DND-41 (cell line): Measurements from ENCODE around the gene SYNE2.

ENCODE experiments used
- ATAC-seq: fragments of 200-7000 bp; cut with Tn5 transposase; 3 replicates; pipeline ENCODE4 v1.9.1; 2021; ENCODE audit warnings: low read depth; ENCODE audit not compliant: insufficient read depth
- DNase-seq: peaks from one replicate; pipeline ENCODE4 v3.0.0-alpha.2; 2020
- H2AFZ ChIP-seq: 2 replicates; pipeline ENCODE4 v1.6.0; 2012; ENCODE audit warnings: low read depth, low read length
- H3K27ac ChIP-seq: 2 replicates; pipeline ENCODE4 v1.5.1; 2012; ENCODE audit warnings: low read length, inconsistent platforms
- H3K27me3 ChIP-seq: fragments of 200-600 bp; sonication (generic); 2 replicates; pipeline ENCODE4 v1.6.0; 2012; ENCODE audit warnings: low read length, mild to moderate bottlenecking, inconsistent platforms; ENCODE audit not compliant: insufficient read depth, poor library complexity
- H3K36me3 ChIP-seq: 2 replicates; pipeline ENCODE4 v1.5.1; 2012; ENCODE audit warnings: low read length, inconsistent platforms; ENCODE audit not compliant: insufficient read depth
- H3K4me1 ChIP-seq: 2 replicates; pipeline ENCODE4 v1.5.1; 2012; ENCODE audit warnings: mild to moderate bottlenecking, low read length; ENCODE audit not compliant: insufficient read depth
- H3K4me2 ChIP-seq: 2 replicates; pipeline ENCODE4 v1.6.0; 2012; ENCODE audit warnings: mild to moderate bottlenecking, moderate library complexity, low read length, inconsistent platforms; ENCODE audit not compliant: insufficient read depth
- H3K4me3 ChIP-seq, 2 experiments: fragments of 200-600 bp in 1 of 2; shearing (Covaris generic) in 1 of 2; 2 replicates each; pipeline ENCODE4 v1.5.1; 2012 to 2016; ENCODE audit warnings: inconsistent platforms in 2 of 2, low read length in 2 of 2, mild to moderate bottlenecking in 2 of 2, low read depth in 1 of 2, moderate library complexity in 1 of 2
- H3K79me2 ChIP-seq: 2 replicates; pipeline ENCODE4 v1.6.0; 2012; ENCODE audit warnings: low read length, inconsistent platforms; ENCODE audit not compliant: insufficient read depth
- H3K9ac ChIP-seq: 2 replicates; pipeline ENCODE4 v1.6.0; 2012; ENCODE audit warnings: low read depth, mild to moderate bottlenecking, inconsistent platforms, low read length, moderate library complexity
- H3K9me3 ChIP-seq: 2 replicates; pipeline ENCODE4 v1.5.1; 2012; ENCODE audit warnings: low read length, moderate library complexity, mild to moderate bottlenecking, inconsistent platforms; ENCODE audit not compliant: insufficient read depth, severe bottlenecking
- H4K20me1 ChIP-seq: 2 replicates; pipeline ENCODE4 v1.6.0; 2012; ENCODE audit warnings: low read length; ENCODE audit not compliant: insufficient read depth
- EZH2 ChIP-seq: IDR thresholded peaks from 3 replicates; pipeline ENCODE4 v1.6.1; 2012; ENCODE audit warnings: borderline replicate concordance, low read depth, mild to moderate bottlenecking, moderate library complexity, low read length, inconsistent platforms; ENCODE audit not compliant: severe bottlenecking
- TF ChIP-seq, protein P1 (sequence below): IDR thresholded peaks from 2 replicates; pipeline ENCODE4 v1.5.1; 2012; ENCODE audit warnings: borderline replicate concordance, low read length, moderate library complexity, mild to moderate bottlenecking; ENCODE audit not compliant: poor library complexity, severe bottlenecking; ENCODE audit errors: extremely low read depth

Gene SYNE2

DNA sequence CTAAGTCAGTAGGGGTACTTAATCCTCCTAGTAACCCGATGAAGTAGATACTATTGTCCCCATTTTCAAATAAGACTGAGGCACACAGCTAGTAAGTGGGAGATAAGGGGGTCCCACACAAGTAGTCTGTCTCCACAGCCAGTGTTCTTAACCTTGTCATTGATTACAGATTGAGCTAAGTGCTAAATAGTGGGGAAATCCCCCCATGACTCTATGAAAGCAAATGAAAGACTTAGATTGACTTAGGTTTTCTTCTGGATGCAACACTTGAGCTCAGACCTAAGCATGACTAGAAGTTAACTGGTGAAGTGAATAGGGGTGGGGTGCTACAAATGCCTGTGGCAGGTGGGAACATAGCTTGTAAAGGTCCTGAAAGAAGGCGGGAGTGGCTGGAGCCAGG, 73.8 kb downstream of the SYNE2 start:
- TF ChIP-seq, protein P1, sequence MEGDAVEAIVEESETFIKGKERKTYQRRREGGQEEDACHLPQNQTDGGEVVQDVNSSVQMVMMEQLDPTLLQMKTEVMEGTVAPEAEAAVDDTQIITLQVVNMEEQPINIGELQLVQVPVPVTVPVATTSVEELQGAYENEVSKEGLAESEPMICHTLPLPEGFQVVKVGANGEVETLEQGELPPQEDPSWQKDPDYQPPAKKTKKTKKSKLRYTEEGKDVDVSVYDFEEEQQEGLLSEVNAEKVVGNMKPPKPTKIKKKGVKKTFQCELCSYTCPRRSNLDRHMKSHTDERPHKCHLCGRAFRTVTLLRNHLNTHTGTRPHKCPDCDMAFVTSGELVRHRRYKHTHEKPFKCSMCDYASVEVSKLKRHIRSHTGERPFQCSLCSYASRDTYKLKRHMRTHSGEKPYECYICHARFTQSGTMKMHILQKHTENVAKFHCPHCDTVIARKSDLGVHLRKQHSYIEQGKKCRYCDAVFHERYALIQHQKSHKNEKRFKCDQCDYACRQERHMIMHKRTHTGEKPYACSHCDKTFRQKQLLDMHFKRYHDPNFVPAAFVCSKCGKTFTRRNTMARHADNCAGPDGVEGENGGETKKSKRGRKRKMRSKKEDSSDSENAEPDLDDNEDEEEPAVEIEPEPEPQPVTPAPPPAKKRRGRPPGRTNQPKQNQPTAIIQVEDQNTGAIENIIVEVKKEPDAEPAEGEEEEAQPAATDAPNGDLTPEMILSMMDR: no peak
- no peak for TF ChIP-seq EZH2
- no peaks in the 10 kb centered on the region for H3K27me3 ChIP-seq

DNA sequence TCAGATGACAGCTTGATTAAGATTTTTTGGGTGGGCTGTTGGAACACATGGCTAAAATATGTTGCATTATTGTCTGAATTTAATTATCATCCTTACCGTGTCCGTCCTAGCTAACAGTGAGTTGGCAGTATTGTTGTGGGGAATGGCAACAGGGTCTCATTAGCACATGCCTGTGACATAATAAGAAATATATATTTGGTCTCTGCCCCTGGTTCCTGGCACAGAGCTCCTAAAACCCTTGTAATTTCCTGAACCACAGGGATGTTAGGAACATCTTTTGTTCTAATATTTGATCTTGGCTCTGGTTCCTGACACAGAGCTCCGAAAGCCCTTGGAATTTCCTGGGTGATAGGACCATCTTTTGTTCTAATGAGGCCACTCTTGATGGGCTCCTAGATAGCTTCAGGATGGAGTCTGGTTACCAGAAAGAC, 76.0 kb downstream of the SYNE2 start:
- Histone ChIP-seq H3K27me3 (no peaks in the 10 kb centered on the region), H3K79me2 (peaks cover 64% of the 10 kb centered on the region), H3K9me3 (no peaks in the 10 kb centered on the region), H2AFZ (no peak overlapping the region), H3K36me3 (peaks cover 14% of the 10 kb centered on the region), H3K4me2 (no peak overlapping the region), H3K27ac (no peak overlapping the region), H3K4me1 (peaks cover 3% of the 10 kb centered on the region; the same call in 1 of the 2 replicates), H3K9ac (no peak overlapping the region), H3K4me3 (no peak overlapping the region), H4K20me1 (no peaks in the 10 kb centered on the region; the same call in 1 of the 2 replicates)
- ATAC-seq: no peak
- no peak for DNase-seq
- TF ChIP-seq, protein P1: no peak
- TF ChIP-seq EZH2: no peak

More for the DNA sequence above, 73.8 kb downstream of the SYNE2 start:
- no peak overlapping the region for H3K4me3 ChIP-seq
- H3K27ac ChIP-seq: no peak overlapping the region
- no peaks in the 10 kb centered on the region; the same call in 1 of the 2 replicates for H4K20me1 ChIP-seq
- no peak overlapping the region for H3K9ac ChIP-seq
- no peak for ATAC-seq
- no peaks in the 10 kb centered on the region for H3K4me1 ChIP-seq
- H3K79me2 ChIP-seq: peaks cover 61% of the 10 kb centered on the region
- H3K36me3 ChIP-seq: peaks cover 14% of the 10 kb centered on the region
- H2AFZ ChIP-seq: no peak overlapping the region
- H3K9me3 ChIP-seq: no peaks in the 10 kb centered on the region
- H3K4me2 ChIP-seq: no peak overlapping the region
- DNase-seq: no peak

GRCh38 chr14:63933110-63933509, 80.3 kb downstream of the SYNE2 start:
- ATAC-seq: peak; percentile 70
- TF ChIP-seq, protein P1: no peak
- TF ChIP-seq EZH2: no peak
- H3K36me3 ChIP-seq: peaks cover 5% of the 10 kb centered on the region; the same call in 1 of the 2 replicates
- H3K4me3 ChIP-seq: no peak overlapping the region
- no peak overlapping the region for H3K27ac ChIP-seq
- peaks cover 62% of the 10 kb centered on the region for H3K79me2 ChIP-seq
- no peaks in the 10 kb centered on the region for H3K9me3 ChIP-seq
- H2AFZ ChIP-seq: no peak overlapping the region
- H3K4me2 ChIP-seq: no peak overlapping the region
- no peaks in the 10 kb centered on the region for H3K27me3 ChIP-seq
- DNase-seq: no peak
- H4K20me1 ChIP-seq: no peaks in the 10 kb centered on the region; the same call in 1 of the 2 replicates
- H3K9ac ChIP-seq: no peak overlapping the region
- H3K4me1 ChIP-seq: peaks cover 20% of the 10 kb centered on the region

DNA sequence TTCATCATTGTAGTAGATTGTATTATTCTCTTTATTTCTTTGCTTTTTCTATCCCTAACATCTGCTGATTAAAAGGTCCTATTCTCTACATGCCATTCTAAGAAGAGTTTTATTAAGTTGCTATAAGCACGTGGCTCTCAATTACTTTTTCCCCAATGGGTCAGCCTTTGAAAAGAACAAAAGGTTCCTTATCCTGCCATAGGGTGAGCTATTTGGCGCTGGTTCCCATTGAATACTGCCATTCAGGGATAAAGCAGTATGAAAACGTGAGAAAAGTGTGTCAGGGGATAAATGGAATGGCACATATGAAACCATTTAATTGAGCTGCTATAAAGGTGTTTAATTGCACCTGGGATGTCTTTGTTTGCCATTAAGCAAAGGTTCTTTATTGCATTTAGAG, 80.9 kb downstream of the SYNE2 start:
- Histone ChIP-seq H2AFZ (no peak overlapping the region), H3K79me2 (peaks cover 58% of the 10 kb centered on the region), H3K27ac (no peak overlapping the region), H3K9me3 (no peaks in the 10 kb centered on the region), H3K36me3 (peaks cover 5% of the 10 kb centered on the region; the same call in 1 of the 2 replicates), H4K20me1 (no peaks in the 10 kb centered on the region; the same call in 1 of the 2 replicates), H3K4me1 (peaks cover 26% of the 10 kb centered on the region), H3K27me3 (no peaks in the 10 kb centered on the region), H3K4me2 (no peak overlapping the region), H3K9ac (no peak overlapping the region), H3K4me3 (no peak overlapping the region)
- TF ChIP-seq, protein P1: no peak
- no peak for TF ChIP-seq EZH2
- no peak for DNase-seq
- no peak for ATAC-seq
